ENCODE results near the gene NMS. TPM values are rescaled to one million over a fixed set of nuclear protein-coding genes. Genes with fewer than 3 reads are reported as not detected.

Gene NMS
- total RNA-seq, 1 donor from 2014 or later, result not detected

- Mint-ChIP-seq H3K4me1 (peaks cover 12% of the 10 kb centered on the region), H3K4me3 (no peak overlapping the region), H3K9me3 (peaks cover 19% of the 10 kb centered on the region), H3K36me3 (no peaks in the 10 kb centered on the region), H3K27ac (no peak overlapping the region), H3K27me3 (ENCODE audit: low read depth) (peaks cover 18% of the 10 kb centered on the region)
- TF ChIP-seq CTCF (IDR thresholded peaks at IDR 0.05; ENCODE audit: unreplicated experiment), result no peak
- DNase-seq (ENCODE audit: low spot score in 2 of 2, unreplicated experiment in 2 of 2), result no peak
Observed at GRCh38 chr2:100425573-100426383, 44.5 kb upstream of the NMS start.

DNA sequence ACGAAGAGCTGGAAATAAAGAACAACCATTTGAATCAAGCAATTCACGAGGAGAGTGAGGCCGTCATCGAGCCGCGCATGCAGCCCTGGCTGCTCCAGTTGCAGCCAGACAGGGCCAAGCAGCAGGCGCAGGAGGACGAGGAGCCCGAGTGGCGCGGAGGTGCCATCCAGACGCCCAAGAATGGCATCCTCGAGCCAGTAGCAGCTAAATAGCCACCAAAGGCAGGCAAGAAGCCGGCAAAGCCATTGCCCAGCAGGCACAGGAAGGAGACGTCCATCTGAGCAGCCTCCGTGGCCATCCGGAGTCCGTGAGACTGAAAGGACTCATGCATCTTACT, 43.9 kb upstream of the NMS start:
- peaks cover 22% of the 10 kb centered on the region for H3K9me3 Mint-ChIP-seq
- no peak for TF ChIP-seq CTCF (IDR thresholded peaks at IDR 0.05; ENCODE audit: unreplicated experiment)
- no peak overlapping the region for H3K27ac Mint-ChIP-seq
- H3K4me3 Mint-ChIP-seq, result no peak overlapping the region
- DNase-seq (ENCODE audit: low spot score in 2 of 2, unreplicated experiment in 2 of 2), result no peak
- H3K27me3 Mint-ChIP-seq (ENCODE audit: low read depth), result peaks cover 18% of the 10 kb centered on the region
- H3K4me1 Mint-ChIP-seq, result peaks cover 12% of the 10 kb centered on the region
- H3K36me3 Mint-ChIP-seq, result no peaks in the 10 kb centered on the region

GRCh38 chr2:100427111-100427510, 43.2 kb upstream of the NMS start:
- peaks cover 22% of the 10 kb centered on the region for H3K9me3 Mint-ChIP-seq
- no peak for DNase-seq (ENCODE audit: low spot score in 2 of 2, unreplicated experiment in 2 of 2)
- peaks cover 18% of the 10 kb centered on the region for H3K27me3 Mint-ChIP-seq (ENCODE audit: low read depth)
- H3K4me1 Mint-ChIP-seq, result peaks cover 12% of the 10 kb centered on the region
- TF ChIP-seq CTCF (IDR thresholded peaks at IDR 0.05; ENCODE audit: unreplicated experiment), result no peak
- no peaks in the 10 kb centered on the region for H3K36me3 Mint-ChIP-seq
- no peak overlapping the region for H3K4me3 Mint-ChIP-seq
- no peak overlapping the region for H3K27ac Mint-ChIP-seq

DNA sequence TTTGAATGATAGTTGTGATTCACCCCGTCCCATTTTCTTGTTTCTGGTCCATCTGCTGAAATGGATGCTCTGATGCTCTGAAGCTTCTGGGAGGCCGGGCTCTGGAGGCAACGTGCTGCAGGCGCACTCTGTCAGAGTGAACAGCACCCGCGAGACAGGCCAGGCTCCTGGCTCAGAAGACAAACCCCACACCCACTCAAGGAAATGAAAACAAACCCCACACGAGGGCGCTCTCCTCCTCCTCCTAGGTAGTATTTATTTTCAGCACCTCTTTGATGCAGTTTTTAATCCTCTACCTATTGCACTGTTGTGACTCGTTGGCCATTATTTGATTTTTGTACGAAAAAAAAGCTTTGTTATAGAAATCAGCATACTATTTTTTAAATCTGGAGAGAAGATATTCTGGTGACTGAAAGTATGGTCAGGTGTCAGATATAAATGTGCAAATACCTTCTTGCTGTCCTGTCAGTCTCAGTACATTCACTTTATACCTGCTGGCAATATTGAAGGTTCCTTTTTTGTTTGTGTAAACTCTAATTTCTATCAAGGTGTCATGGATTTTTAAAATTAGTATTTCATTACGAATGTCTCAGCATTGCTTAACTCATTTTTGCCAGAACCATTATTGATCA, 42.5 kb upstream of the NMS start:
- TF ChIP-seq CTCF (IDR thresholded peaks at IDR 0.05; ENCODE audit: unreplicated experiment), result no peak
- Mint-ChIP-seq H3K36me3 (no peaks in the 10 kb centered on the region), H3K4me1 (peaks cover 12% of the 10 kb centered on the region), H3K4me3 (no peak overlapping the region), H3K9me3 (peaks cover 22% of the 10 kb centered on the region), H3K27me3 (ENCODE audit: low read depth) (peaks cover 18% of the 10 kb centered on the region), H3K27ac (no peak overlapping the region)
- DNase-seq (ENCODE audit: low spot score in 2 of 2, unreplicated experiment in 2 of 2), result no peak

DNA sequence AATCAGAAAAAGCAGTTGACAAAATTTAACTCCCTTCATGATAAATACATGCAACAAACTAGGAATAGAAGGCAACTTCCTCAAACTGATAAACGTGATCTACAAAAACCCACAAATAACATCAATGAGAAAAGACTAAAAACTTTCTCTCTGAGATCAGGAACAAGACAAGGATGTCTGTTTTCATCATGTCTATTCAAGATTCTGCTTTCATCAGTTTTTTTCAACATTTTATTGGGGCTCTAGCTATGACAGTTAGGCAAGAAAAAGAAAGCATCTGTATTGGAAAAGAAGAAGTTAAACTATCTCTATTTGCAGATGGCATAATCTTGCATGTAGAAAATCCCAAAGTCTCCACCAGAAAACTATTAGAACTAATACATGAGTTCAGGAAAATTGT, 40.6 kb upstream of the NMS start:
- no peak overlapping the region for H3K4me3 Mint-ChIP-seq
- no peaks in the 10 kb centered on the region for H3K36me3 Mint-ChIP-seq
- DNase-seq (ENCODE audit: low spot score in 2 of 2, unreplicated experiment in 2 of 2), result no peak
- H3K9me3 Mint-ChIP-seq, result peaks cover 22% of the 10 kb centered on the region
- no peak for TF ChIP-seq CTCF (IDR thresholded peaks at IDR 0.05; ENCODE audit: unreplicated experiment)
- H3K4me1 Mint-ChIP-seq, result peaks cover 4% of the 10 kb centered on the region
- no peak overlapping the region for H3K27ac Mint-ChIP-seq
- H3K27me3 Mint-ChIP-seq (ENCODE audit: low read depth), result peaks cover 20% of the 10 kb centered on the region
